HG03103 (cell line): ENCODE data around the gene TREM1.
"Not testable (repeated sequence)": the region's sequence is repeated elsewhere in the genome, so short reads cannot be mapped to it uniquely, and the experiment has no call there.

Experiments
- ATAC-seq: cut with Tn5 transposase; IDR thresholded peaks from one replicate; pipeline ENCODE4 v1.9.1; 2021; ENCODE audit warnings: low read depth; ENCODE audit not compliant: unreplicated experiment

TREM1 gene

GRCh38 chr6:41266541-41266940 is 19.9 kb downstream of the TREM1 start:
- ATAC-seq, result no peak

DNA sequence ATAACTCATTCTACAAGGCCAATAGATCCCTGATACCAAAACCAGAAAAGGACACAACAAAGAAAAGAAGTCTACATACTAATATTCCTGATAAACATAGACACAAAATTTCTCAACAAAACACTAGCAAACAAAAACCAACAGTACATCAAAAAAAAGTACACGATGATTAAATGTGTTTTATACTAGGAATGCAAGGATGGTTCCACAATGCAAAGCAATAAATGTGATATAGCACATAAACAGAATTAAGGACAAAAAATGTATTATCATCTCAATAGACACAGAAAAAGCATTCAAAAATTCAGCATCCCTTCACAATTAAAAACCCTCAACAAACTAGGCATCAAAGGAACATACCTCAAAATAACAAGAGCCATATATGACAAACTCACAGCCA is 23.2 kb downstream of the TREM1 start:
- no peak for ATAC-seq

- ATAC-seq, result no peak
Observed at GRCh38 chr6:41262401-41262800, 24.1 kb downstream of the TREM1 start.

DNA sequence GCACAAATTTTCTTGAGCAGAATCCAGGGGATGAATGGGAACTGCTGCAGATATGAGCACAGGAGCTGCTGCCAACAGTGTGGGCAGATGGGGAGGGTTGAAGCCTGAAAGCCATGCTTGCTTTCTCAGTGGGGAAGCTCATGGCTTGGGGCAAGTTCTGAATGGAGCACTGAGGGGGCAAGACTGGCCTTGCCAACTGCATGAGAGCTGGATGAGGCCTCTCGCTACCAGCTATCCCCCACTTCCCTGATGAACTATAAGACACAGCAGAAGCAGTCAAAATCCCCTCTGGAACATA is 28.3 kb downstream of the TREM1 start:
- no peak for ATAC-seq

GRCh38 chr6:41257369-41258195 is 28.9 kb downstream of the TREM1 start:
- ATAC-seq, result no peak

DNA sequence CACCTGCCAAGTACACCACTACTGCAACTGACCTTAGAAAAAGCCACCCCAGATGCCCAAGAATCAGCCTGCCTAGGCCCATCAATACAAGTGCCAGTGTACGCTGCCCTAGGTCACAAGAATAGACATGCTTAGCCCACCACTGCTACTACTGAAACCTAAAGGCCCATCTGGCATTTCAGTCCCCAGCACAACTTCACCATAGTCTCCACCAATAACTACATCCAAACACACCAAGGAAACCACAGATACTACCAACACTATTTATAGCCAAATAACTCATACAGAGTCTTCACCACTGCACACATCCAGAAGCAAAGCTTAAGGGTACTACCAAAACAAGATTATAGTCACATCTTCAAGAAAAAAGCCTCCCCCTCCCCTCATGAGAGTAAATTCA is 30.1 kb downstream of the TREM1 start:
- peak; percentile 85 for ATAC-seq

DNA sequence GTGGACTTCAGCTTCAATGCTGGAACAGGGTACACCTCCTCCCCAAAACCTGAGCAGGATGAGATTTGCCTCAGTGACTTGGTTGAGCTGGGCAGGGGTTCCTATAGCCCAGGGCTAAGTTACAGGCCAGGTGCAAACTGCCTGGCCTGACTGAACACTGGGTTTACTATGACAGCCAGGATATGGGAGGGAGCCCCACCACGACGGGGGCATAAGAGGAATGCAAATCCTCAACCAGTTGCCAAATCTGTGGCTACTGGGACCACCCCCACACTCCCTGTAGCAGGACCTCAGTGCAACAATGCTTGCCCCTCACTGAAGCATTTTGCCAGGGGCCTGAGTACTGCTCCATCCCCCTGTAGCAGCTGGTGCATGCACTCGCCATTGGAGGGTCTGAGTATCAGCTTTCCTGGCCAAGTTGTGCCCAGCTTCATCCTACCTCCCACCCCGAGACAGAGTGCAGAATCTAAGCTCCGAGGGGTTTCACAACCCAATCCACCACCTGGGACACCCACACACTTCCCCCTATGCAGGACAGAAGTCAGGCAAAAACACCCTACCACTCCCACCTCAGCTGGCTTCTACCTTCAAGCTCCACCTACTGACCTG is 30.7 kb downstream of the TREM1 start:
- ATAC-seq, result peak; percentile 28

- ATAC-seq, result no peak
Observed at GRCh38 chr6:41255110-41255509, 31.4 kb downstream of the TREM1 start.

DNA sequence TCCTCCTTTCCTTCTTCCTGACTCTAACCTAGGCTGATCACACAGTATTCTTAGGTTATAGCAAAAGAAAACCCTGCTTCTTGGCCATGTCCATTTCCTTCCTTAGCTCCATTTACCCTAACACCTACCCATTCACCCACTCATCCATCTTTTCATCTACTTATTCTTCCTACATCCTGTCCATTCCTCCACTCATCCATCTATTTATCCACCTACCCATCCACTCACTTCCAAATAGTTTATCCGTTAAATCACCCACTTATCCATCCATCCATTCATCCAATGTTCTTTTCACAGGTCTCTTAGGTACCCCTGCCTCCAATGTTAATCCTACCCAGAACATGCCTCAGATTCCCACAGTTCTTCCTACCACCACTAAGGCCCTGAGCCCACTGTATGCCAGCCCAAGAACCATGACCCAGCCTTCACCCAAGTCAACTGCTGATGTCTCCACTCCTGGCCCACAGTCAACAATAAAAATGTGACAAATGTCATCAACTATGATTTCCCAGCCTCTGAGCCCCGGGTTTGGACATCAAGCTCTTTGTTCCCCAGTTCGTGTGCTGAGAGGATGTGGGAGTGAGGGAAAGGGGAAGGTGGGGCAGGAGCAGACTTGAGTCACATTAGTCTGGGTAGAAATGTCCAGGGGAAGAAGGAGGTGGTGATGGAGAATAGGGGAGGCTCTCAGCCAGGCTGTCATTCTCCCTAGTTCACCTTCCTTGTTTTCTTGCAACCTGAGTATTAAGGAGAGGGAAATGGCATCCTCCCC is 33.9 kb downstream of the TREM1 start:
- ATAC-seq, result no peak

GRCh38 chr6:41247882-41248705 is 38.4 kb downstream of the TREM1 start:
- ATAC-seq, result no peak

GRCh38 chr6:41247288-41247865 is 39.1 kb downstream of the TREM1 start:
- ATAC-seq, result no peak

DNA sequence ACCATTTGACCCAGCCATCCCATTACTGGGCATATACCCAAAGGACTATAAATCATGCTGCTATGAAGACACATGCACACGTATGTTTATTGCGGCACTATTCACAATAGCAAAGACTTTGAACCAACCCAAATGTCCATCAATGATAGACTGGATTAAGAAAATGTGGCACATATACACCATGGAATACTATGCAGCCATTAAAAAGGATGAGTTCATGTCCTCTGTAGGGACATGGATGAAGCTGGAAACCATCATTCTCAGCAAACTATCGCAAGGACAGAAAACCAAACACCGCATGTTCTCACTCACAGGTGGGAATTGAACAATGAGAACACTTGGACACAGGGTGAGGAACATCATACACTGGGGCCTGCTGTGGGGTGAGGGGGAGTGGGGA is 40.0 kb downstream of the TREM1 start:
- ATAC-seq, result not testable (repeated sequence)

- no peak for ATAC-seq
Observed at GRCh38 chr6:41239467-41240159, 46.9 kb downstream of the TREM1 start.

DNA sequence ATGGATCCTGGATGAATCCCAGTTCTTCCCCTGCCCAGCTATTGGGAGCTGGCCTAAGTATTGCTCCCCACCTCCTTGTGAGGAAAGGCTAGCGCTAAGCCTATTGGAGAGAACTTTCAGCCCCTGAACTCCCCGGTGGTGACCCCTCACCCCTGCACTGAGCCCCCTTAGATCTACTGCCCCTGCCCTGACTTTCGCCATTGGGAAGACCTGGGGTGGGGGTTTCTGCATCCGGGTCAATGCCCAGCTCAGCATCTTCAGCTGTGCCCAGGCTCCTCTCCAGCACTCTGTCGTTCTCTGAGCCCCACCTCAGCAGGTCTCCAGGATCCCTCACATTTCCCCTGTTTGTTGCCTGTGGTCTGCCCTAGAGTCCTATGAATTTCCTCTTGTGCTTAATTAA is 49.4 kb downstream of the TREM1 start:
- ATAC-seq, result no peak

- no peak for ATAC-seq
Observed at GRCh38 chr6:41236276-41236675, 50.2 kb downstream of the TREM1 start.

GRCh38 chr6:41232667-41233066 is 53.8 kb downstream of the TREM1 start:
- no peak for ATAC-seq

DNA sequence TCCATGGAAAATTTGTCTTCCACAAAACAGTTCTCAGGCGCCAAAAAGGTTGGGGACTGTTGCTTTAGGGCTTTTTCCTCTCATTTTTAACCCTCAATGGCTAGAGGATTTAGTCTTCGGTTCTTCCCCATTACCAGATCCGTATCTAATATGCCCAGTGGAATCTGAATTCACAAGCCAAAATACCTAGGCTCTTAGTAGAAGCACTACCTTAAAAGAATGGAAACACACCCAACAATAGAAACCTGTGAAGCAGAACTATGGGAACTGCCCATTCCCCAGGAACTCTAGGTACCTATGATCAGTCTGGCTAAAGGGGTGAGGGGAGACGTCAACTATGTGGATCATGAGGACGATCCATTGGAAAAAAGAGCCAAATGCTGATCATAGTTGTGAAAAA is 55.2 kb downstream of the TREM1 start:
- no peak for ATAC-seq

DNA sequence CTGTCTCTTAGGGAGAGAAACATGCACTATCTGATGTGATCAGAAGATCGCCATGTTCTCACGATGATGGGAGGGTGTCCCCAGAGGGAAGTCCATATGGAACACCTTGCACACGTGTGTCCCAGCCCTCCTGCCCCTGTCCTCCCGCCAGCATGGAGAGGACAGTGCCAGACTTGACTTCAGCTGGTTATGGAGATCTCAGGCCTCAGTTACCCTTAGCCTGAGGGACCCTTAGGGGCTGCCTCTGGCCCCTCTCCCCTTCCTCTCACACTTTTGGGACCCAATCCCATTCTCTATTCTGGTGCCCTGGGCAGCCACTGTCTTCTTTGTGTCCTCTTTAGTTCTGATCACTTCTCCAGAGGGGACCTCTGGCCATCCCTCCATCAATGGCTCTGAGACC is 56.8 kb downstream of the TREM1 start:
- ATAC-seq, result no peak

GRCh38 chr6:41228616-41229015 is 57.9 kb downstream of the TREM1 start:
- ATAC-seq, result no peak

DNA sequence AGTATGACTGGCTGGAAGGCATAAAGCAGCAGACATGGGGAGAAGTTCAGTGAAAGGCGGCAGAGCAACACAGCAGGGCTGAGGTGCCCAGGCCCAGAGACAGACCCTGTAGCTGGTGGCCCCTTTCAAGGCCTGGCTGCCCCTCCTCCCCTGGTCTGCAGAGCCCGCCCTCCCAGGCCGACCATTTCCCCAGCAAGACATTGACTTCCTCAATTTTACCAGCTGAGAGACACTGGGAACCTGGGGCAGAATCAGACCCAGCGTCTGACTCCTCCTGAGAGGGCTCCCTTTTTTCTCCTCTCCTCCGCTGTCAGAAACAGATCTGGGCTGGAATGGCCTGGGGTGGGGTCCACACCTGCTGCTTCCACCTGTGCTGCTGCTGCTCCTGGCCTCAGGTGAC is 58.4 kb downstream of the TREM1 start, which contains the start of gene TREML4:
Gene TREML4 (plus strand): TSS at position 254 of the 400 bp plus-strand sequence. CDS start 79 bp downstream, at position 333.
- no peak for ATAC-seq
